Endothelial cell of umbilical vein (primary cell): Measurements from ENCODE around the gene TBX2. TPM values are rescaled to one million over a fixed set of nuclear protein-coding genes. Genes with fewer than 3 reads are reported as not detected.

Experiments used
- BruUV-seq: library from RNA; stranded (reverse); fragments of 400-500 nt; replicated peaks from 2 replicates; lab custom pipeline; 2021; lab: Mats Ljungman, UMichigan
- CTCF ChIA-PET: fragments of 300-600, 350-600 bp; sonication (Branson Sonifier 250); formaldehyde crosslinking; loops from one replicate; lab custom pipeline; 2021; ENCODE audit warnings: antibody characterized with exemption, inconsistent platforms; lab: Charles Lee
- POLR2A ChIA-PET: fragments of 300-600, 350-600 bp; sonication (Branson Sonifier 250); formaldehyde crosslinking; loops from one replicate; lab custom pipeline; 2021; ENCODE audit warnings: antibody characterized with exemption, inconsistent platforms; lab: Charles Lee
- DNase-seq: peaks from one replicate; pipeline ENCODE4 v3.0.0-alpha.2; 2011; ENCODE audit warnings: low read depth, low spot score
- FAIRE-seq: peaks from 2 replicates; lab custom pipeline; 2011; peaks lifted over from hg19 to GRCh38; lab: Jason Lieb, UNC
- H2AFZ ChIP-seq: 2 replicates; pipeline ENCODE4 v1.6.0; 2012; ENCODE audit warnings: low read depth, low read length, control low read depth, inconsistent platforms
- H3K27ac ChIP-seq: 2 replicates; pipeline ENCODE4 v1.5.1; 2011; ENCODE audit warnings: low read depth, mild to moderate bottlenecking, control low read depth, low read length, moderate library complexity; ENCODE audit not compliant: insufficient read depth
- H3K27me3 ChIP-seq, 2 experiments: 2 replicates each; pipeline versions ENCODE4 v1.6.0 to v1.6.1; 2011; ENCODE audit warnings: low read length in 2 of 2, mixed read lengths in 1 of 2; ENCODE audit not compliant: control insufficient read depth in 2 of 2, insufficient read depth in 2 of 2
- H3K36me3 ChIP-seq, 2 experiments: 2 replicates in 1 of 2; 3 replicates in 1 of 2; pipeline ENCODE4 v1.5.1; 2011; ENCODE audit warnings: low read length in 2 of 2, mild to moderate bottlenecking in 1 of 2, moderate library complexity in 1 of 2; ENCODE audit not compliant: control insufficient read depth in 2 of 2, insufficient read depth in 2 of 2; ENCODE audit errors: extremely low read depth in 1 of 2
- H3K4me1 ChIP-seq: 3 replicates; pipeline ENCODE4 v1.5.1; 2011; ENCODE audit warnings: mild to moderate bottlenecking, low read length; ENCODE audit not compliant: control insufficient read depth, insufficient read depth; ENCODE audit errors: extremely low read depth
- H3K4me2 ChIP-seq: 2 replicates; pipeline ENCODE4 v1.6.1; 2011; ENCODE audit warnings: low read length, control low read depth, mixed read lengths; ENCODE audit not compliant: insufficient read depth
- H3K4me3 ChIP-seq, 3 experiments: fragments of 200-600 bp in 1 of 3; sonication (generic), shearing (Covaris generic) in 1 of 3; replicated peaks in 1 of 3; 2 replicates each; pipeline ENCODE4 v1.5.1; 2011 to 2016; ENCODE audit warnings: control low read depth in 3 of 3, low read length in 3 of 3, mild to moderate bottlenecking in 2 of 3, inconsistent platforms in 1 of 3, low read depth in 1 of 3, moderate library complexity in 1 of 3; ENCODE audit not compliant: insufficient read depth in 1 of 3
- H3K79me2 ChIP-seq: 2 replicates; pipeline ENCODE4 v1.6.0; 2012; ENCODE audit warnings: low read length, inconsistent platforms; ENCODE audit not compliant: control insufficient read depth, insufficient read depth
- H3K9ac ChIP-seq: replicated peaks from 2 replicates; pipeline ENCODE3; 2011; ENCODE audit warnings: low read length, control low read depth; ENCODE audit not compliant: insufficient read depth; ENCODE audit errors: extremely low read depth
- H3K9me1 ChIP-seq: replicated peaks from 3 replicates; pipeline ENCODE4 v1.6.0; 2011; ENCODE audit warnings: mild to moderate bottlenecking, low read length; ENCODE audit not compliant: control insufficient read depth, insufficient read depth; ENCODE audit errors: extremely low read depth
- H3K9me3 ChIP-seq: replicated peaks from 2 replicates; pipeline ENCODE4 v1.5.1; 2012; ENCODE audit warnings: low read length, inconsistent platforms; ENCODE audit not compliant: control insufficient read depth, insufficient read depth
- H4K20me1 ChIP-seq: replicated peaks from 2 replicates; pipeline ENCODE3; 2011; ENCODE audit warnings: mild to moderate bottlenecking, low read length; ENCODE audit not compliant: control insufficient read depth, insufficient read depth; ENCODE audit errors: extremely low read depth
- EZH2 ChIP-seq: IDR thresholded peaks from 2 replicates; pipeline ENCODE4 v1.6.1; 2012; ENCODE audit warnings: borderline replicate concordance, low read depth, mild to moderate bottlenecking, moderate library complexity, low read length, inconsistent platforms; ENCODE audit not compliant: severe bottlenecking
- FOS ChIP-seq: IDR thresholded peaks from 2 replicates; pipeline ENCODE4 v1.6.1; 2011; ENCODE audit warnings: mild to moderate bottlenecking, low read length, moderate library complexity, borderline replicate concordance; ENCODE audit not compliant: insufficient read depth
- GATA2 ChIP-seq: IDR thresholded peaks from 2 replicates; pipeline ENCODE4 v1.7.0; 2011; ENCODE audit warnings: low read depth, mild to moderate bottlenecking, moderate library complexity, mixed read lengths, low read length; ENCODE audit not compliant: insufficient read length, insufficient read depth
- JUN ChIP-seq: IDR thresholded peaks from 2 replicates; pipeline ENCODE4 v1.6.1; 2011; ENCODE audit warnings: borderline replicate concordance, low read depth; ENCODE audit not compliant: insufficient read length, insufficient read depth
- MYC ChIP-seq: IDR thresholded peaks from one replicate; pipeline ENCODE4 v1.6.1; 2011; ENCODE audit warnings: mild to moderate bottlenecking, low read depth, low read length
- POLR2A ChIP-seq: IDR thresholded peaks from 2 replicates; pipeline ENCODE4 v1.6.1; 2012; ENCODE audit warnings: low read depth, mild to moderate bottlenecking, control low read depth, low read length
- POLR2AphosphoS5 ChIP-seq: IDR thresholded peaks from 2 replicates; pipeline ENCODE4 v1.6.1; 2012; ENCODE audit warnings: low read depth, mild to moderate bottlenecking, control low read depth, low read length, moderate library complexity; ENCODE audit not compliant: insufficient read depth
- dilution Hi-C: fragments of 300-500 bp; cut with MboI; formaldehyde crosslinking; loops from one replicate; pipeline ENCODE4 v1.15.0; 2019; ENCODE audit warnings: low sequenced_read_pairs; ENCODE audit not compliant: extremely low pct_ligation_motif_present
- intact Hi-C: fragments of 100-400 bp; cut with micrococcal nuclease; formaldehyde crosslinking; loops from one replicate; pipeline ENCODE4 v1.10.0; 2022
- polyA plus RNA-seq, 4 experiments: library from polyadenylated mRNA; depleted of rRNA in 3 of 4; stranded (reverse) in 3 of 4; unstranded in 1 of 4; fragments of >200 nt; gene quantifications; 2 replicates each; pipeline versions ENCODE4 v1.2.1 to v1.2.3, GENCODE V29; 2011 to 2012; ENCODE audit warnings: missing spikeins in 1 of 4
- total RNA-seq: library from RNA; stranded (reverse); gene quantifications from 2 replicates; pipeline ENCODE4 v1.2.3, GENCODE V29; 2021
- TF ChIP-seq, protein P1 (sequence below), 2 donors: IDR thresholded peaks; 1 replicate in 1 of 2; 2 replicates in 1 of 2; pipeline ENCODE4 v1.5.1; 2011; ENCODE audit warnings: low read length in 2 of 2, mild to moderate bottlenecking in 2 of 2, moderate library complexity in 2 of 2, control low read depth in 1 of 2, inconsistent platforms in 1 of 2, low read depth in 1 of 2; ENCODE audit not compliant: insufficient read depth in 1 of 2; ENCODE audit errors: extremely low read depth in 1 of 2
- TF ChIP-seq, protein P2 (sequence below): IDR thresholded peaks from 2 replicates; pipeline ENCODE4 v1.6.1; 2011; ENCODE audit not compliant: insufficient read depth, insufficient read length

The TBX2 gene
- total and polyA plus RNA-seq, 2 donors (not counting 3 experiments of a cell fraction or from before 2014, with no cell fraction given), result not detected

DNA sequence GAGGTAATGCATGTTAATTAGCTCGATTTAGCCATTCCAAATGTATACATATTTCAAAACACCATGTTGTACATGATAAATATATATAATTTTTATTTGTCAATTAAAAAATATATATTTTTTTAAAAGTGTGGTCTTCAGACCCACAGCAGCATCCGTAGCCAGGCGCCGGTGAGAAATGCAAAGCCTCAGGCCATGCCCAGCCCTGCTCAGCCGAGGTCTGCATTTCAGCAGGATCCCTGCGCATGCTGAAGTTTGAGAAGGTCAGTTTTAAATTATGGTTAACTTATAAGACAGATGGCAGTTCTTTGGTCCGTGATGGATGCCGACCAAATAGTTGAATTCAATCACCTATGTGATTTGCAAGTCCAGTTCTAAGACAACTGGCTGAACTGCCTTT, 28.0 kb upstream of the TBX2 start:
- Histone ChIP-seq H3K4me3 (no peak overlapping the region), H3K9ac (no peak overlapping the region), H3K4me2 (no peak overlapping the region), H2AFZ (no peak overlapping the region), H3K27ac (no peak overlapping the region), H3K4me1 (no peaks in the 10 kb centered on the region), H3K9me1 (no peaks in the 10 kb centered on the region), H3K9me3 (no peaks in the 10 kb centered on the region), H3K27me3 (no peaks in the 10 kb centered on the region), H4K20me1 (no peaks in the 10 kb centered on the region), H3K36me3 (no peaks in the 10 kb centered on the region), H3K79me2 (no peaks in the 10 kb centered on the region)
- POLR2A ChIA-PET, result no interaction called here
- intact Hi-C loops, result no loop called here
- dilution Hi-C loops, result no loop called here
- BruUV-seq, result no TSS peak
- no peak for FAIRE-seq
- CTCF ChIA-PET, result interaction anchor here (0.8 kb wide), 1 partner anchor 12 kb away, joined by 5 read pairs; no protein-coding TSS in a partner anchor
- TF ChIP-seq, protein P1, sequence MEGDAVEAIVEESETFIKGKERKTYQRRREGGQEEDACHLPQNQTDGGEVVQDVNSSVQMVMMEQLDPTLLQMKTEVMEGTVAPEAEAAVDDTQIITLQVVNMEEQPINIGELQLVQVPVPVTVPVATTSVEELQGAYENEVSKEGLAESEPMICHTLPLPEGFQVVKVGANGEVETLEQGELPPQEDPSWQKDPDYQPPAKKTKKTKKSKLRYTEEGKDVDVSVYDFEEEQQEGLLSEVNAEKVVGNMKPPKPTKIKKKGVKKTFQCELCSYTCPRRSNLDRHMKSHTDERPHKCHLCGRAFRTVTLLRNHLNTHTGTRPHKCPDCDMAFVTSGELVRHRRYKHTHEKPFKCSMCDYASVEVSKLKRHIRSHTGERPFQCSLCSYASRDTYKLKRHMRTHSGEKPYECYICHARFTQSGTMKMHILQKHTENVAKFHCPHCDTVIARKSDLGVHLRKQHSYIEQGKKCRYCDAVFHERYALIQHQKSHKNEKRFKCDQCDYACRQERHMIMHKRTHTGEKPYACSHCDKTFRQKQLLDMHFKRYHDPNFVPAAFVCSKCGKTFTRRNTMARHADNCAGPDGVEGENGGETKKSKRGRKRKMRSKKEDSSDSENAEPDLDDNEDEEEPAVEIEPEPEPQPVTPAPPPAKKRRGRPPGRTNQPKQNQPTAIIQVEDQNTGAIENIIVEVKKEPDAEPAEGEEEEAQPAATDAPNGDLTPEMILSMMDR (IDR thresholded peaks at IDR 0.05; ENCODE audit: extremely low read depth in 1 of 2, insufficient read depth in 1 of 2, low read depth in 1 of 2, low read length in 2 of 2), result no peak
- TF ChIP-seq FOS (no peak), GATA2 (no peak), POLR2A (no peak), JUN (no peak), POLR2AphosphoS5 (no peak), MYC (no peak), EZH2 (no peak)
- TF ChIP-seq, protein P2, sequence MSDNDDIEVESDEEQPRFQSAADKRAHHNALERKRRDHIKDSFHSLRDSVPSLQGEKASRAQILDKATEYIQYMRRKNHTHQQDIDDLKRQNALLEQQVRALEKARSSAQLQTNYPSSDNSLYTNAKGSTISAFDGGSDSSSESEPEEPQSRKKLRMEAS, result no peak
- DNase-seq, result no peak
